HCT116 (cell line): Measurements from ENCODE around the gene JADE1. TPM values are rescaled to one million over a fixed set of nuclear protein-coding genes. Genes with fewer than 3 reads are reported as not detected.

Experiments used
- ATAC-seq: fragments of 200-7000 bp; cut with Tn5 transposase; 2 replicates; pipeline ENCODE4 v1.9.1; 2020; ENCODE audit warnings: mild to moderate bottlenecking, moderate library complexity
- BruUV-seq: library from RNA; stranded (reverse); fragments of 400-500 nt; replicated peaks from 2 replicates; lab custom pipeline; 2021; lab: Mats Ljungman, UMichigan
- CTCF ChIA-PET: fragments of 300-600 bp; sonication (Branson Sonifier 250); formaldehyde crosslinking; loops from one replicate; lab custom pipeline; 2021; ENCODE audit warnings: antibody characterized with exemption; lab: Charles Lee
- POLR2A ChIA-PET: fragments of 300-600, 350-600 bp; sonication (Branson Sonifier 250); formaldehyde crosslinking; loops from one replicate; lab custom pipeline; 2021; ENCODE audit warnings: antibody characterized with exemption; lab: Charles Lee
- RAD21 ChIA-PET, 2 experiments: fragments of 300-600 bp; sonication (Branson Sonifier 250); formaldehyde crosslinking; loops; one replicate each; lab custom pipeline; 2023; ENCODE audit warnings: low total read pairs in 2 of 2; ENCODE audit not compliant: uncharacterized antibody in 2 of 2, unreplicated experiment in 2 of 2, low non-redundant PET in 1 of 2; lab: Charles Lee
- DNase-seq: peaks from one replicate; pipeline ENCODE4 v3.0.0-alpha.2; 2010; ENCODE audit warnings: low read depth, low spot score
- H2AFZ ChIP-seq: fragments of 200-600 bp; shearing (Covaris generic), sonication (generic); 2 replicates; pipeline ENCODE4 v1.6.1; 2017; ENCODE audit warnings: low read depth, mixed run types, mixed read lengths, antibody characterized with exemption, low read length; ENCODE audit not compliant: poor library complexity, severe bottlenecking
- H3K27ac ChIP-seq: 2 replicates; pipeline ENCODE4 v1.5.1; 2012; ENCODE audit warnings: low read depth, low read length
- H3K27me3 ChIP-seq: fragments of 200-600 bp; sonication (generic); 2 replicates; pipeline ENCODE4 v1.6.1; 2016; ENCODE audit warnings: mixed run types, low read length, mixed read lengths; ENCODE audit not compliant: insufficient read depth
- H3K36me3 ChIP-seq, 2 experiments: fragments of 200-500 bp in 1 of 2; fragments of 200-600 bp in 1 of 2; sonication (Bioruptor generic) in 1 of 2; sonication (generic) in 1 of 2; 2 replicates each; pipeline versions ENCODE4 v1.5.1 to v1.6.1; 2014 to 2016; ENCODE audit warnings: low read length in 2 of 2, inconsistent platforms in 1 of 2, mixed read lengths in 1 of 2, mixed run types in 1 of 2; ENCODE audit not compliant: insufficient read depth in 2 of 2, control insufficient read depth in 1 of 2
- H3K4me1 ChIP-seq, 2 experiments: fragments of 200-600 bp in 1 of 2; sonication (generic) in 1 of 2; 2 replicates each; pipeline versions ENCODE4 v1.5.1 to v1.6.1; 2012 to 2017; ENCODE audit warnings: low read length in 2 of 2, inconsistent platforms in 1 of 2, mild to moderate bottlenecking in 1 of 2, mixed read lengths in 1 of 2, mixed run types in 1 of 2, moderate library complexity in 1 of 2; ENCODE audit not compliant: insufficient read depth in 2 of 2, control insufficient read depth in 1 of 2
- H3K4me2 ChIP-seq: fragments of 200-600 bp; sonication (generic); 2 replicates; pipeline ENCODE4 v1.6.1; 2017; ENCODE audit warnings: mixed run types, low read length, mixed read lengths
- H3K4me3 ChIP-seq, 2 experiments: fragments of 200-600 bp in 1 of 2; sonication (generic) in 1 of 2; replicated peaks in 1 of 2; 2 replicates each; pipeline ENCODE4 v1.5.1; 2011 to 2016; ENCODE audit warnings: low read length in 2 of 2, control low read depth in 1 of 2, low read depth in 1 of 2, mild to moderate bottlenecking in 1 of 2, mixed read lengths in 1 of 2, mixed run types in 1 of 2
- H3K79me2 ChIP-seq: fragments of 200-600 bp; sonication (generic); 2 replicates; pipeline ENCODE4 v1.6.1; 2017; ENCODE audit warnings: mild to moderate bottlenecking, mixed run types, low read length, moderate library complexity, mixed read lengths; ENCODE audit not compliant: insufficient read depth
- H3K9ac ChIP-seq: fragments of 200-600 bp; sonication (generic); 2 replicates; pipeline ENCODE4 v1.6.1; 2016; ENCODE audit warnings: low read length, mixed read lengths
- H3K9me2 ChIP-seq: fragments of 200-600 bp; sonication (generic), shearing (Covaris generic); 2 replicates; pipeline ENCODE4 v1.6.1; 2017; ENCODE audit warnings: mixed run types, mild to moderate bottlenecking, moderate library complexity; ENCODE audit not compliant: insufficient read depth
- H3K9me3 ChIP-seq, 2 experiments: fragments of 200-500 bp in 1 of 2; fragments of 200-600 bp in 1 of 2; sonication (Bioruptor generic) in 1 of 2; sonication (generic) in 1 of 2; 2 replicates each; pipeline ENCODE4 v1.6.1; 2014 to 2017; ENCODE audit warnings: low read length in 2 of 2, mixed read lengths in 2 of 2, inconsistent platforms in 1 of 2, low read depth in 1 of 2, mild to moderate bottlenecking in 1 of 2, mixed run types in 1 of 2, moderate library complexity in 1 of 2; ENCODE audit not compliant: control insufficient read depth in 1 of 2, insufficient read depth in 1 of 2
- H4K20me1 ChIP-seq: fragments of 200-600 bp; sonication (generic), shearing (Covaris generic); 2 replicates; pipeline ENCODE4 v1.6.1; 2017; ENCODE audit warnings: mixed run types, mild to moderate bottlenecking, moderate library complexity; ENCODE audit not compliant: insufficient read depth
- CEBPB ChIP-seq: IDR thresholded peaks from 2 replicates; pipeline ENCODE4 v1.6.1; 2012; ENCODE audit warnings: low read depth
- ELF1 ChIP-seq: IDR thresholded peaks from 2 replicates; pipeline ENCODE4 v1.6.1; 2012; ENCODE audit warnings: low read depth, borderline replicate concordance
- EZH2 ChIP-seq: fragments of 200-600 bp; sonication (generic); IDR thresholded peaks from 2 replicates; pipeline ENCODE4 v1.6.1; 2017; ENCODE audit warnings: antibody characterized with exemption, mixed run types
- EZH2phosphoT487 ChIP-seq: fragments of 200-600 bp; IDR thresholded peaks from 2 replicates; pipeline ENCODE4 v1.6.1; 2018; ENCODE audit warnings: antibody characterized with exemption, borderline replicate concordance
- FOSL1 ChIP-seq: IDR thresholded peaks from 2 replicates; pipeline ENCODE4 v1.6.1; 2012; ENCODE audit warnings: low read depth
- JUND ChIP-seq: IDR thresholded peaks from 2 replicates; pipeline ENCODE4 v1.6.1; 2012
- POLR2AphosphoS5 ChIP-seq: IDR thresholded peaks from 2 replicates; pipeline ENCODE4 v1.6.1; 2011; ENCODE audit warnings: mild to moderate bottlenecking, low read depth, low read length, moderate library complexity
- RAD21 ChIP-seq: IDR thresholded peaks from 2 replicates; pipeline ENCODE4 v1.6.1; 2012; ENCODE audit warnings: low read depth, mild to moderate bottlenecking
- SIN3A ChIP-seq: IDR thresholded peaks from 2 replicates; pipeline ENCODE4 v1.6.1; 2012; ENCODE audit warnings: low read depth
- SP1 ChIP-seq: IDR thresholded peaks from 2 replicates; pipeline ENCODE4 v1.6.1; 2012; ENCODE audit warnings: low read depth
- TCF7L2 ChIP-seq: IDR thresholded peaks from 2 replicates; pipeline ENCODE4 v1.7.0; 2011; ENCODE audit warnings: borderline replicate concordance, inconsistent platforms; ENCODE audit not compliant: insufficient read depth, insufficient read length; ENCODE audit errors: extremely low read depth
- YY1 ChIP-seq: IDR thresholded peaks from 2 replicates; pipeline ENCODE4 v1.6.1; 2011; ENCODE audit warnings: low read length, low read depth, moderate library complexity, mild to moderate bottlenecking; ENCODE audit not compliant: insufficient replicate concordance; ENCODE audit errors: extremely low read depth
- ZFX ChIP-seq: fragments of 450-650 bp; IDR thresholded peaks from 2 replicates; pipeline ENCODE4 v1.6.1; 2017
- intact Hi-C: fragments of 100-400 bp; cut with micrococcal nuclease; formaldehyde crosslinking; loops from 2 replicates; pipeline ENCODE4 v1.10.0; 2022
- total RNA-seq: library from RNA; stranded (reverse); gene quantifications from one replicate; pipeline ENCODE4 v1.2.1, GENCODE V29; 2021; ENCODE audit not compliant: unreplicated experiment
- TF ChIP-seq, protein P1 (sequence below): IDR thresholded peaks from 2 replicates; pipeline ENCODE4 v1.6.1; 2012
- TF ChIP-seq, protein P2 (sequence below): IDR thresholded peaks from 2 replicates; pipeline ENCODE4 v1.6.1; 2011; ENCODE audit warnings: mild to moderate bottlenecking, low read length, moderate library complexity; ENCODE audit not compliant: insufficient replicate concordance; ENCODE audit errors: extremely low read depth

Gene JADE1
- total RNA-seq, 1 experiment from 2014 or later, result 26.5 TPM

GRCh38 chr4:128865132-128865531 is 55.6 kb downstream of the JADE1 start:
- Histone ChIP-seq H2AFZ (no peak overlapping the region), H3K9me3 (no peaks in the 10 kb centered on the region), H3K9me2 (no peaks in the 10 kb centered on the region), H4K20me1 (no peaks in the 10 kb centered on the region), H3K79me2 (no peaks in the 10 kb centered on the region), H3K27me3 (no peaks in the 10 kb centered on the region), H3K4me2 (no peak overlapping the region), H3K9ac (no peak overlapping the region)
- ChIA-PET POLR2A (no interaction called here), CTCF (no interaction called here), RAD21 (no interaction called here)
- ATAC-seq, result no peak
- intact Hi-C loops, result no loop called here
- no peak for TF ChIP-seq ZFX
- TF ChIP-seq YY1, result no peak
- TF ChIP-seq, all 23 proteins: peak for 0
- H3K4me1 ChIP-seq, result no peaks in the 10 kb centered on the region
- DNase-seq, result no peak
- no peak overlapping the region for H3K27ac ChIP-seq
- H3K4me3 ChIP-seq, result no peak overlapping the region
- H3K36me3 ChIP-seq, result peaks cover 2 to 4% of the 10 kb centered on the region in 2 experiments; a peak in 2 of 4 replicates
- no TSS peak for BruUV-seq

DNA sequence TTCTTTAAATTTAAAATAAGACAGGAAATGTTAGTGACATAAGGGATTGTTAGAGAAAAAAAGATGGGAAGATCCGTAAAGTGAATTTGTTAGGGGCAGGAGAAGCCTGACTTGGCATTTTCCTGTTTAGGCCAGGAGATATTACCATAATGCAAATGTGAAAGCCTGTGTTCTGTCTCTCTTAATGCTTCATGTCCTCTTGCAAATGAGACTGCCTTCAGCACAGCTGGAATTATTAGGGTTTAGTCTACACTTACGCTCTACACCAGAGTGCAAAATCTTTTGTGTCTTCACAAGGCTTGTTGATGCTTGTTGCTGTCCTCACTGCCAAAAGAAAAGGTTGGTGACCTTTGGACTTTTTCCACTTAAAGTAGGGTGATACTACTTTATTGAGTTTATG is 56.8 kb downstream of the JADE1 start:
- no peak overlapping the region for H3K4me2 ChIP-seq
- no peak overlapping the region for H2AFZ ChIP-seq
- no peak for TF ChIP-seq JUND
- TF ChIP-seq POLR2AphosphoS5, result no peak
- no peak for TF ChIP-seq ELF1
- TF ChIP-seq TCF7L2, result no peak
- TF ChIP-seq, protein P1, sequence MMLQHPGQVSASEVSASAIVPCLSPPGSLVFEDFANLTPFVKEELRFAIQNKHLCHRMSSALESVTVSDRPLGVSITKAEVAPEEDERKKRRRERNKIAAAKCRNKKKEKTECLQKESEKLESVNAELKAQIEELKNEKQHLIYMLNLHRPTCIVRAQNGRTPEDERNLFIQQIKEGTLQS, result no peak
- no peak for TF ChIP-seq ZFX
- TF ChIP-seq YY1, result no peak
- no peak for TF ChIP-seq RAD21
- no peak for TF ChIP-seq EZH2
- no peak for TF ChIP-seq FOSL1
- TF ChIP-seq SP1, result no peak
- no peak for TF ChIP-seq SIN3A
- TF ChIP-seq EZH2phosphoT487, result no peak
- TF ChIP-seq, protein P2, sequence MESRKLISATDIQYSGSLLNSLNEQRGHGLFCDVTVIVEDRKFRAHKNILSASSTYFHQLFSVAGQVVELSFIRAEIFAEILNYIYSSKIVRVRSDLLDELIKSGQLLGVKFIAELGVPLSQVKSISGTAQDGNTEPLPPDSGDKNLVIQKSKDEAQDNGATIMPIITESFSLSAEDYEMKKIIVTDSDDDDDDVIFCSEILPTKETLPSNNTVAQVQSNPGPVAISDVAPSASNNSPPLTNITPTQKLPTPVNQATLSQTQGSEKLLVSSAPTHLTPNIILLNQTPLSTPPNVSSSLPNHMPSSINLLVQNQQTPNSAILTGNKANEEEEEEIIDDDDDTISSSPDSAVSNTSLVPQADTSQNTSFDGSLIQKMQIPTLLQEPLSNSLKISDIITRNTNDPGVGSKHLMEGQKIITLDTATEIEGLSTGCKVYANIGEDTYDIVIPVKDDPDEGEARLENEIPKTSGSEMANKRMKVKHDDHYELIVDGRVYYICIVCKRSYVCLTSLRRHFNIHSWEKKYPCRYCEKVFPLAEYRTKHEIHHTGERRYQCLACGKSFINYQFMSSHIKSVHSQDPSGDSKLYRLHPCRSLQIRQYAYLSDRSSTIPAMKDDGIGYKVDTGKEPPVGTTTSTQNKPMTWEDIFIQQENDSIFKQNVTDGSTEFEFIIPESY, result no peak
- no peak for TF ChIP-seq CEBPB
- TF ChIP-seq, all 23 proteins: peak for 0
- Histone ChIP-seq H3K27ac (no peak overlapping the region), H3K9me2 (no peaks in the 10 kb centered on the region), H3K4me1 (no peaks in the 10 kb centered on the region), H3K9ac (no peak overlapping the region), H3K36me3 (peaks cover 2 to 4% of the 10 kb centered on the region in 2 experiments; a peak in 2 of 4 replicates), H4K20me1 (no peaks in the 10 kb centered on the region), H3K79me2 (no peaks in the 10 kb centered on the region), H3K9me3 (no peaks in the 10 kb centered on the region), H3K4me3 (no peak overlapping the region), H3K27me3 (no peaks in the 10 kb centered on the region)
- ATAC-seq, result no peak
- POLR2A ChIA-PET, result no interaction called here
- no peak for DNase-seq
- CTCF ChIA-PET, result no interaction called here
- BruUV-seq, result no TSS peak
- intact Hi-C loops, result no loop called here
- RAD21 ChIA-PET, result no interaction called here
